NCI-H446 treated with DMSO at 0.1 percent for 48 hours (cell line): Measurements from ENCODE around the gene GAREM1.
"Not testable (repeated sequence)": the region's sequence is repeated elsewhere in the genome, so short reads cannot be mapped to it uniquely, and the experiment has no call there.

Experiments
- DNase-seq: peaks from one replicate; lab custom pipeline; 2025; lab: John Stamatoyannopoulos, UW

GAREM1 gene

DNA sequence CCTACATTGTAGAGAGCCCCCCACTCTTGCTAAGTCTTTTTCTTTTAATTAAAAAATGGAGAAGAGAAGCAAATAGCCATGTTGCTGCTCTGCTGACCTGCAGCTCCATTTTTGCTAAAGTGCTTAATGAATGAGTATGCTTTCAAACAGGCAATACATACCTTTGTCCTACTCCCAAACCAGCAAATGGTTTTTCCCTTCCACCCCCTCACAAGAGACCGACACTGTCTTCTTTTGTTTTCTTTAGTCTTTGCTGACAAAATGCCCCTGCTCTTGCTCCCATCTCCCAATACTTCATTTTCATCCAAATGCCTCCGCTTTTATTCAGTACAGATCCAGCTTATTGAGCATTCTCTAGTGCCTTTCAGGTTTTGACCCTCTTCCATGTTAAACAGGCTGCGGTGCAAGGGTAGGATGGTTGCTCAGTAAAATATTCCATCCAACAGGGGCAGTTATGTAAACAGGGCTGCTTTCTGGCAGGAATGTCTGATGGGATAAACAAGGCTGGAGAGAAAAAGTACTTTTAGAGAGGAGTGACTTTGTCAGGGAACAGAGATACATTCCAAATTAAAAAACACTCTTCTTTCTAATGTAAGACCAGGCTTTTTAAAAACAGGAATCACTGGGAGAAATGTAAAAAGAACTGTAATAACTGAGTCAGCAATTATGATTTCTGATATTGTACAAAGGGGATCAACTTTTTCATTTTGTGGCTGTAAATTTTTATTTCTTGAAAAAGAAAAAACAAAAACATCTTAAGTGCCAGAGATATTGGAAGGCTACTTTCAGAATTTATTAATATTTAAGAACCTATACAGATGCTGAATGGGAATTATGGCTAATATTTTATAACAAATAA is 144.0 kb downstream of the GAREM1 start:
- DNase-seq, result no peak

DNA sequence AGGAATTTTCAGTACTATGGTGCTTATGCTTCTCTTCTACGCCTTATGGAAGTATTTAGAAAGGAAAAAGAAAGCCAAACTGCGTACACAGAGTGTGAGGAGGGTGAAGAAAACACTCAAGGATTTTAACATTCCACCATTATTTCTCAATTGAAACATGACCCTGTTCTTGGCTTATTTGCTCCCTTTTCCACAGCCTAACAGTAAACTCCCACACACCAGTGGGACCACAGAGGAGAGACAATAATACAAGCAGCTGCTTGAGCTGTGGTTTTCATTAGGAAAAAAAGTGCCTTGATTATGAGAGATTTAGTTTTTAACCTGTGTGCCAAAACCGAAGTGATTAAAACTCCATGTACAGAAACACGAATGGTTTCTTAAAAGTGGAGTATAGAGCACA is 146.5 kb downstream of the GAREM1 start:
- no peak for DNase-seq

DNA sequence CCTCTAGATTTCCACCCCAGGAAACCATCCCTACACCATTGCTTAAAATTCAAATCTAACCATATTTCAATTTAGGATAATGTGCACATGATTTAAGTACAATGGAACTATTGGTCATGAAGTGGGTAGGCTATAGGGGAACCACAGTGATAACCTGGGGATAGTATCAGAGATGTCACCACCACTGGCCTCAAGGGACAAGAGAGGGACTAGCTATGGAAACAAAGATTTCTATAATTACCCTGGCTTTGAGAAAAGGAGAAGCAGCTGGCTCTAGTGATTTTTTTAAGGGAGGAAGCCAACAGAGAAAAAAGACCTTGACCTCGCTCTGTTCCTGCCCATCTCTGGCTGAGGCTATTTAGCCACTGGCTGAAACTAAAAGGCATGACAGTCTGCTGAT is 148.9 kb downstream of the GAREM1 start:
- no peak for DNase-seq

DNA sequence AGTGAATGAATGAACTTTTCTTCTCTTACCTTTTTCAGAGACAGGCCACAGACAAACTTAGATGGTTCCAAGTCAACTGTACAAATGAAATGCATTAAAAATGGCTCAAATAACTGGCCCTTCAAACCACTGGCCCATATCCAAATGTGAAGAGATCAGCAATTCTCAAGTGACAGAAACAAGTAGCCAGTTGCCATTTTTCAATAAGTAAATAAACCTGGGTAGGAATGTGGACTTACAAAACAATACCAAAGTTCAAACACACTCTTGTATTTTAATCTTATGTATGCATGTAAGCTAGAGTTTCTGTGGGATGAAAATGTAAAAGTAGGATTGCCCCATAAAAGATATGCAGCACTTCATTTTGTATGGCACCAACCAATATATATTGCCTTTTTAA is 151.6 kb downstream of the GAREM1 start:
- DNase-seq, result no peak

DNA sequence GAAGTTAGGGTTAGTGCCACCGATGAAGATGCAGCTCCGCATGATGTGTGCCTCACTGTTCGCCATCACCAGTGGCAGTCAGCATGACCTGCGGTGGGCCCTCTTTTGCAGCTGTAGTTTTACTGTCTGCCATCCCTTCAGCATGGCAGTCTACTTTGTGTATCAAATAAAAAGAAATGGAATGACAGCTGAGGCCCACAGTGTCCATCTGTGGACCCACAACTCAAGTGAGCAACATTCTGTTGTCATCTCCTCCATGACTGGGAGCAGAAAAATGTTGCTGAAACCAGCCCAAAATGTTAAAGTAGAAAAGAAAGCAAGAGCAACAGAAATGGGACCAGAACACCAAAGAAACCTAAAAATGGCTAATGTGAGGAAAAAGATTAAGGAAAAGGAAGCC is 152.1 kb downstream of the GAREM1 start:
- DNase-seq, result no peak

DNA sequence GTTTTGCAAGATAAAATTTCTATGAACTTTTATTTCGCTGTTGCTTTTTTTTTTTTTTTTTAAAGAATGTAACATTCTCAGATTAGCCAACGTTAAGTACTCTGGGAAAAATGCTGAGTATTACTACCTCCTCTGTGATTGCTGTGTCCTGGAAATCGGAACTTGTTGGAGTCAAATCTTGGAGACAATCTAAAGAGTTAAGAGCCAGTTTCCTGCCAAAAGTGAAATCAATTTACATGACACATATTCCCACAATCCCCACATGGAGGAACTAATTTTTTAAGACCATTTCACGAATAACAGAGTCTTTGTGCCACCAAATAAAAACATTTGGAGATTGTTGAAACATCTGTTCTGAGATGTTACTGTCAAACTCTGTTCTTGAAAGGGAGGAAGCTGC is 153.0 kb downstream of the GAREM1 start:
- DNase-seq, result no peak

DNA sequence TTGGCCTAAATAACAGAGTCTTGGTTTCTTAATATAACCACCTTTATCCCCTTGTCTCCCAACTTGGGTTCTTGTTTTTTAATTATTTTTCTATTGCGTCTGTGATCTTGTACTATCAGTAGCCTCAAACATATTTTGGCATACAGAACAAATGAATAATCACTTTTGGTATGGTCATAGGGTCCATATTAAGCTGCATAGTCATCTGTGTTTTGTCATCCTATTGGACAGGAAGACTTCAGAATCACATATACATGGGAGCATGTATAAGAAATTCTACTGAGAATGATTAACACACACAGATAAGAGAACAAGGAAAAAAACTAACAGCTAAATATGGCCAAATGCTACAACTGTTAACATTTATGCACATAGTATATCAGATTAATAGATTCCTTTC is 154.8 kb downstream of the GAREM1 start:
- no peak for DNase-seq

DNA sequence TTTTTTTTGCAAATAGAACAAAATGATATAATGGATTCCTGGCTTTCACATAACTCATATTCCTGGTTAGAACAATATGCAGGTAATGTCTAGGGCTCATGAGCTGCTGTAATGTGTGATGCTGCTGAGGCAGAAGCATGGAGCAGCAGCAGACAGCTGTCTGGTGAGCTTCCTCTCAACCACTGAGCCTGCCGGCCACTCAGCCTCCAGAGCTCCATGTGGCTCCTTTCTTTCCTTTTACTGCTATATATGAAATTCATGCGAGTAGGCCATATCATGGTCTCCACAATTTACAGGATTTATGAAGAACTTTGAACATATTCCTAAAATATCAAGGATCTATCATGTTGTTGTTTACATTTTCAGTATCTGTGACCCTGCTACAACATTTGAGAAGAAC is 159.9 kb downstream of the GAREM1 start:
- DNase-seq, result no peak

DNA sequence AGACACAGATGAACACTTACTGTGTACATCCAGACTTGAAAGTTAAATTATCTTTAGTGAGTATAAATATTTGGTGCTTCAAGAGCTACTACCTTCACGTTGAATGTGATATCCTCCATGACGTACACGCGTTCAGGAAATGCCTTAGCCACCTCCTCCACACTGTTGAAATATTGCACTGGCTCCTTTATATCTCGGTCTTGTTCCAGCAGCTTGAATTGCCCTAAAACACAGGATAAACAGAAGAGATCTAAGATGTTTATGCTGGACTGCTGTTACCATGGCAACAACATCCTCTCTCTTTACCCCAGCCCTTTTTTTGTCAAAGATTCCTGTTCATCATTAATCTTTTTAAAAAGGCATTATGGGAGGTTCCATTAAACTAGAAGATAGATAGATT is 160.6 kb downstream of the GAREM1 start:
- DNase-seq, result no peak

DNA sequence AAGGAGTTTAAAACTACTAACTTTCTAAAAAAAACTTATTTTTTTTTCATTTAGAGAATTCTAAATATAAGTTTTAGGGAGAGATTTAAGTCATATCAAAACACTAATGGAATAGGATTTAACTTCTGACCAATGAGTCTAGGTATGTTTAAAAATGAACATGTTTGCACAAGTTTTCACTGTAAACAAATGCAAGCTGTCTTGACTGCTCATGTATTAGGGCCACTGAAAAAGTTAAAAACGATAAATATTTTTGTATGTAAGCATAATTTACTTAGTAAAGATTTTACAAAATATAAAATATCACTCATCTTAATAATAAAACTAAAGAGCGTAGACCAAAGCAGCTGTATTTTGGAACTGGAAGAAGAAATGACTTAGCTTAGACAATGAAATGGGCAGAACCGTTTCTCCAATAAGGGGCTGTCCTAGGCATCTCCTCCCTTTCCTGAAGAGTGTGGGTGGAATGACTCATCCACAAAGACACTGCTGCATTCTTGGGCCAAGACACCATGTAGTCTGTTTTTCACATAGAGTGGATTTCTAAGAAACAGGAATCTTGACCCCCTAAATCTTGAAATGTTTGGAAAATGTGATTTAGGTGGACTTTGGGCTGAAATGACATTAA is 162.1 kb downstream of the GAREM1 start:
- no peak for DNase-seq

DNA sequence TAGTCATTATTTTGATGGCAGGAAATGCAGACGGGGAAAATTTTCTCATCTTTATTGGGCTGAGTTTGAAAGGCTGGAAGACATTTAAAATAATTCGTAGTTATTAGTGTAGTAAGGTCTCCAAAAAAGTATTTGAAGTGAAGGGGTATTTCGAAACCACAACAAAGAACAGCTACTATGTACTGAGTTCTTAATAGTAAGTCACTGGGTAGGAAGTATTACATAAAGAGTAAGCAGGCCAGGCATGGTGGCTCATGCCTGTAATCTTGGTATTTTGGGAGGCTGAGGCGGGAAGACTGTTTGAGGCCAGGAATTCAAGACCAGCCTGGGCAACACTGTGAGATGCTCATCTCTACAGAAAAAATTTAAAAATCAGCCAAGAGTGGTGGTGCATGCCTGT is 167.3 kb downstream of the GAREM1 start:
- DNase-seq, result no peak

DNA sequence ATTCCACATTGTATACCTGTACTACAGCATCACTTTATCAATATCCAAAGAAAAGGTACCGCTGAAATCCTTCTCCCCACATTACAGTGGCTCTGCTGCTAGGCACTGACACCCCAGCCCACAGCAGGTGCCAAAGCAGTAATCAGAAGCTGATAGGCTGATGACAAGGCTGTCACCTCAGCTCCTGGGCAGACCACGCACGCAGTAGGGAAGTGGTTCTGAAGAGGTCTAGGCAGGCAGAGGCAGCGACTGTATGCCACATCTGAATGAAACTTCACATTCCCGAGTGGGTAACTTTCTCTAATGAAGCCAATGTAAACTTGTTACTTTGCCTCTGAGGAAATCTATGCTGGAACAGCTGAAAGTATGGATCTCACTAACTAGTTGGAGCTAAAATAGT is 167.9 kb downstream of the GAREM1 start:
- DNase-seq, result no peak

DNA sequence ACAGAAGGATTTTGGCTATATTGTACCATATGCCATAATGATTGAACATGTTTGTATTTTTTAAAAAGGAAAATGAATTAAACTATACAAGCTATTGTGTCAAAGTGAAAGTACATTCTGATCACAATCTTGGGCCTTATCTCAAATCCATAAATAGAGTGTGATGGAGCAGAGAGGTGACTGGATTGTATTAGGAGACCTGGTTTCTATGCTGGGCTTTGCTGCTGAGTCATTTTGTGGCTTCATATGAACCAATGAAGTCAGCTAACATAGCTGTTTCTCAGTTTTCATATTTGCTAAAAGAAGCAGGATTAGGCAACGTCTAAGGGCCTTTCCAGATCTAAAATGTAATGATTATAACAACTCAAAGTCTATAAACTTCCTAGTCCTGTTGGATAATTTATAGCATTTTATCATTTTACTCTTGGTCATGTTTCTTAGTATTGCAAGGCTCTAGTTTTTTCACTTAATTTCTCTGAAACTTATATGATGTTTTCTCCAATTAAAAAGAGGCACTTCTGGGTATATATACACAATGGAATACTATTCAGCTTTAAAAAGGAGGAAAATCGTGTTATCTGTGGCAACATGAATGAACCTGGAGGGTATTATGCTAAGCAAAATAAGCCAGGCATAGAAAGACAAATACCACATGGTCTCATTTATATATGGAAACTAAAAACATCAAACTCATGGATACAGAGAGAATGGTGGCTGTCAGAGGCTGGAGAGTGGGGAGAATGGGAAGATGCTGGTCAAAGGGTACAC is 168.5 kb downstream of the GAREM1 start:
- no peak for DNase-seq

DNA sequence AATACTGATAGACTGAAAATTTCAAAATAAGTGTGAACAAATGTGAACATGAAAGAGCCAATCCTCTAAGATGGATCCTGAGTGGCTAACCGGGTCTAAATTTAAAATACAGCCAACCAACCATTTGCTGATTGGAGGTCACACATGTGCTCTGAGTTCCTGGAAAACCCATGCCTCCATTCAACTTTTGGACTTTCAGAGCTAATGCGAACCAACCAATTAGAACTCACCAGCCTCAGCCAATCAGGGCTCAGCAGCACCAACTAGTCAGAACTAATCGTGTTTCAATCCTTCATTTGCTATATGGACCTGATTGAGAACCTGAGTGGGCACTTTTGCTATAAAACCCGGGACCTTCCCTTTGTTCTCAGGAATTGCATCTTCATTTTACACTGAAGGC is 169.3 kb downstream of the GAREM1 start:
- DNase-seq, result no peak

DNA sequence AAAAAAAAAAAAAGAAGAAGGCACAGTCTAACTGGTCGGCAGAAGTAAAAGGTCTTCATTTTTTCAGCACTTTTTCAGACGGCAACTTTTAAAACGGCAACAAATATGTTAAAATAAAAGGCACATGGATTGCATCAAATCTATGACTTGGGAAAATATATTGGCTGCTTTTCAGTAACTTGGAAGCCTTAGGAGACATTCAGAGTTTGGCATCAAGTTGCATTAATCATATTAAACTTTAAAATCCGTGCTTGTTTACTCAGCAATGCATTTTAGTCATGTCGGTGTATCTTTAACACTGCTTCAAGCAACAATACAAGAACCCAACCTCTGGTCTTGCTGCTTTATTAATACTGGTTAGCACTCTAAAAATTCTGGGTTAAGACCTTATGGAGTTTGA is 169.8 kb downstream of the GAREM1 start:
- no peak for DNase-seq

DNA sequence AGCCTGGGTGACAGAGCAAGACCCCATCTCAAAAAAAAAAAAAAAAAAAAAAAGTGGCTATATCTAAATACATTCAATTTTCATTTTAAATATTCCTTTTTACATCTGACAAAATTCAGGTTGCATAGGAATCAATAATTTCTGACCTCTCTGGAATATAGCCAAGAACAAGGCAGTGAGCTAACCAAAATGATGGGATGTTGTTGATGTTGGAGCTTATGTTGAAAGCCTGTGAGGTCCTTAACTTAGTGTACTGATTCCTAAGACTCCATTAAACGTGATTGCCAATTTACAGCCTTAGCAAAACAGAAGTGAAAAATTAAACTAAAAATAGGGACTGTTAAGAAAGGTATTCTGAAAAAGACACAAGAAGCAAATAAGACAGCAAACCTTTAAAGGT is 171.2 kb downstream of the GAREM1 start:
- DNase-seq, result no peak

DNA sequence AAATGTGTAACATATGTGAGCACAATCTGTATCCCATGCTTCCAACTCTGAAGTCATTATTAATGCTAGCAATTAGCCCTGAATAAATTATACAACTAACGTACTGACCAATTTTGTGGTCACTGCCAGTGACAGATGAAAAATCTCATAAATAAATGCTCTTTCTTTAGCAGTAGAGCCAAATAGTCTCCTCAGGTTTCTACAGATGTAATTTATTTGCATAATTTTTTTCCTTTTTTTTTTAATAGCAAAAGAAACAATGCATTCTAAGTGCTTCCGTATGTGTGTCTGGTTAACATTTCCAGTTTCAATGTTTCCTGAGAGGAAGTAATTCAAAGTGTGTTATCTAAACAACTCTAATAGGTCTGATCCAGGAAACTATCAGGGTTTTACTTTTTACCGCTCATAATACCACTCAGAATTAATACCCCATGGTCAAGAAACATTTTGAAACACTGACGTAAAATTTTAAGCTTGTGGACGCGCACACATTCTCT is 172.5 kb downstream of the GAREM1 start:
- DNase-seq, result no peak

DNA sequence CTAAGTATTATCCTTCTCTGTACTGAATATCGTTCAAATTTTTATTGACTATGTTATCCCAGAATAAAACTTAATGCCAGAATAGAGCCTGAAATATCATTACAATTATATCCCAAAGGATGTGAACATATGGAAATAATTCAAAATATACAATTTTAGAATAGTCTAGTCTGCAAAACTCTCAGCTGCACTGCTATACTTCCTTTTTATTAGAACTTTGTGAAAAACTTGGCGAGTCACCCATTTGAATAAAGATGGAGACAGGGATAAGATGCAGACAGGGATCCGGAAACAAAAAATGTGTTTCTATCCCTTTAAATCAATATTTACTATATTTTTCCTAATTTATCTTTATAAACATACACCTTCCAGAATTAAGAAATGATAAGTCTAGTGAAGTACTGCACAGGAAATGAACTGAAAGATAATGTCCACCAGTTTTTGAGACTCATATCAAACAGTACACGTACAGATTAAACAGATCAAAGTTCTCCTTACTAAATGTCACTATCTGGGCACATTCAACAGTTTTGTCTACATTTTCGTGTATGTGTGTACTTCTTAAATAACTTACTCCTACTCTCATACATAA is 173.0 kb downstream of the GAREM1 start:
- DNase-seq, result no peak

DNA sequence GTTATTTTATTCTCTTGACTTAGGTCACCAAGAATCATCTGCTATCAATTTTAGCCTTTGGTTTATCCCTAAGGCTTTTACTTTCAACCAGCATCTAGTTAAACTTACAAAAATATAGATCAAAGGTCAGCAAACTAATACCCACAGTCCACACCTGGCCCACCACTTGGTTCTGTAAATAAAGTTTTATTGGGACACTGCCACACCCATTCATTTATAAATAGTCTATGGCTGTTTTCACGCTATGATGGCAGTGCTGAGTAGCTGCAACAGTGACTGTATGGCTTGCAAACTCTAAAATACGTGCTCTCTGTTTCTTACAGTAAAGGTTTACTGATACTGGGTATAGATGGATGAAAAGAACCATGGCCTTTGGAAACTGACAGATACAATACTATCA is 173.8 kb downstream of the GAREM1 start:
- DNase-seq, result no peak

DNA sequence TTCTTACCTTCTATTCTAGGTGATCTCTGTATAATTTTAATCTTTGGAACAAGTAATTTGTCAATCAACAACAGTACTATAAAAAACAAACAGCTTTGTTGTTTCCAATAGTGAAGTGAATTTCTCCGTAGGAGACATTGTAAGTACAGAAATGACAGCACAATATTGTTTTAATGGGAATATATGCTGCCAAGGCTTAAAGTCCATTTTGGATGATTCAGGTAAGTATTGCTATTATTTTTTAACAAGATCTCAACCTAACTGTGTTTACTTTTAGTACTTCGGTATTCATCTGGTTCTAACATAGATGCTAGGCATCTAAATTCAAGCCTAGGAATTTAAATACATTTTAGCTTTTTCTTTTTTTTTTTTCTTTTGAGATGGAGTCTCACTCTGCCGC is 175.1 kb downstream of the GAREM1 start:
- DNase-seq, result no peak

DNA sequence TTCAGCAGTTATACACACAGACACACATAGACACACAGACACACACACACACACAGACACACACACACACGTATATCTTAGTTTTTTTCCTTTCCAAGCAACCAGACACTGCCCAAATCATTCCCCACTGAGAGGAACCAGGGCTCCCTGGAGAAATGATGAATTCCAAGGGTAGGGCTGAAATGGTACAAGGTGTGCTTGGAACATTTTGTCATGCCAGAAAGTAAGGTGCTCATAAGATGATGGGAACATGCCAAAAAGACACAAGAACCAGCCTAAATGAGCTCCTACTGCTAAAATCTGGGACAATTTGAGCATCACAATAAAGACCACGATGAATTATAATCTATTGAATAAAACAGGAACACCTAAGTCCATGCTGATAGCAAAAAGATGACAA is 177.6 kb downstream of the GAREM1 start:
- no peak for DNase-seq

DNA sequence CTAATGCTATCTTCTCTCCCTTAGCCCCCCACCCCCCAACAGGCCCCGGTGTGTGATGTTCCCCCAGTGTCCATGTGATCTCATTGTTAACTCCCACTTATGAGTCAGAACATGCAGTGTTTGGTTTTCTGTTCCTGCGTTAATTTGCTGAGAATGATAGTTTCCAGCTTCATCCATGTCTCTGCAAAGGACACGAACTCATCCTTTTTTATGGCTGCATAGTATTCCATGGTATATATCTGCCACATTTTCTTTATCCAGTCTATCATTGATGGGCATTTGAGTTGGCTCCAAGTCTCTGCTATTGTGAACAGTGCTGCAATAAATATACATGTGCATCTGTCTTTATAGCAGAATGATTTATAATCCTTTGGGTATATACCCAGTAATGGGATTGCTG is 179.1 kb downstream of the GAREM1 start:
- DNase-seq, result not testable (repeated sequence)

DNA sequence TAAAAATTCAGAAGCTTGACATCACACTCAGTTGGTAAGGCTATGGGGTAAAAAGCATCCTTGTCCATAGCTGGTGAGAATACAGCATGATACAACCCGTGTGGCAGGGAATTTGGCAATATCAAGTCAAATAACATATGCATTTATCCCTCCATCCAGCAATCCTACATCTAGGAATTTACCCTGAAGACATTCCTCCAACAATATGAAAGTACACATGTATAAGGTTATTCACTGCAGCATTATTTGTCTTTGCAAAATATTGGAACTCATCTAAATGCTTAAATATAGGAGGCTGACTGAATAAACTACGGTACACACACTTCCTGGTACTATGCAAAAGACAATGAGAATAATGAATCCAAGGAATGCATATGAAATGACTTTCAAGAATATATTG is 179.9 kb downstream of the GAREM1 start:
- DNase-seq, result no peak
